Transverse colon (tissue), 4 donors: ENCODE measurements around the gene PDCL3. TPM values are rescaled to one million over a fixed set of nuclear protein-coding genes. Genes with fewer than 3 reads are reported as not detected.

Experiments used
- DNase-seq: peaks from one replicate; pipeline ENCODE4 v3.0.0-alpha.2; 2019
- H3K27ac ChIP-seq, 4 donors: fragments of 200-600 bp; sonication (generic); 2 replicates each; pipeline ENCODE4 v1.5.1; 2016 to 2018; ENCODE audit warnings: inconsistent platforms in 4 of 4
- H3K27me3 ChIP-seq: fragments of 200-600 bp; sonication (generic); 2 replicates; pipeline ENCODE4 v1.5.1; 2017; ENCODE audit warnings: inconsistent platforms
- H3K36me3 ChIP-seq, 4 donors: fragments of 200-600 bp; sonication (generic); 2 replicates each; pipeline ENCODE4 v1.5.1; 2017 to 2019; ENCODE audit warnings: inconsistent platforms in 4 of 4
- H3K4me1 ChIP-seq, 4 donors: fragments of 200-600 bp; sonication (generic); 2 replicates each; pipeline ENCODE4 v1.5.1; 2017 to 2020; ENCODE audit warnings: inconsistent platforms in 4 of 4
- H3K4me3 ChIP-seq, 4 donors: fragments of 200-600 bp; sonication (generic); 1 replicate in 1 of 4; 2 replicates in 3 of 4; pipeline versions ENCODE4 v1.5.1 to v1.6.1; 2017 to 2019; ENCODE audit warnings: inconsistent platforms in 4 of 4
- H3K9me3 ChIP-seq, 2 donors: fragments of 200-600 bp; sonication (generic); 2 replicates each; pipeline ENCODE4 v1.5.1; 2017 to 2019; ENCODE audit warnings: inconsistent platforms in 2 of 2
- CTCF ChIP-seq, 5 experiments: fragments of 200-600 bp in 3 of 5; fragments of 450-650 bp in 2 of 5; sonication (generic) in 3 of 5; IDR thresholded peaks; 1 replicate in 2 of 5; 2 replicates in 3 of 5; pipeline ENCODE4 v1.5.1; 2016 to 2017; ENCODE audit warnings: antibody characterized with exemption in 5 of 5, inconsistent platforms in 3 of 5, mild to moderate bottlenecking in 2 of 5, moderate library complexity in 1 of 5
- EP300 ChIP-seq: sonication (generic); formaldehyde crosslinking; IDR thresholded peaks from one replicate; pipeline ENCODE4 v1.6.1; 2017; ENCODE audit warnings: antibody characterized with exemption, low read depth
- POLR2A ChIP-seq: fragments of 450-650 bp; IDR thresholded peaks from one replicate; pipeline ENCODE4 v1.6.1; 2016; ENCODE audit warnings: antibody characterized with exemption, mild to moderate bottlenecking, moderate library complexity
- POLR2AphosphoS5 ChIP-seq, 3 donors: sonication (generic); formaldehyde crosslinking; IDR thresholded peaks; one replicate each; pipeline ENCODE4 v1.6.1; 2016; ENCODE audit warnings: antibody characterized with exemption in 3 of 3
- WGBS, 2 donors: methylation state at CpG; one replicate each; pipeline ENCODE4 v1.1.5; 2018; ENCODE audit warnings: low coverage in 1 of 2; 5-methylcytosine and 5-hydroxymethylcytosine counted together
- in situ Hi-C, 4 donors: fragments of 200-750 bp; cut with MboI; loops; one replicate each; pipeline versions ENCODE4 v1.15.0 to v1.15.1; 2017; ENCODE audit warnings: low sequenced_read_pairs in 3 of 4, low pct_ligation_motif_present in 1 of 4, low pct_unique_long_range_greater_than_20kb in 1 of 4
- intact Hi-C: fragments of 100-400 bp; cut with DNase I; formaldehyde crosslinking; loops from one replicate; pipeline ENCODE4 v1.15.1; 2023; ENCODE audit warnings: low total_unique reads
- total RNA-seq, 4 donors: library from RNA; depleted of rRNA; stranded (reverse); fragments of >200 nt; gene quantifications; one replicate each; pipeline ENCODE4 v1.1.0, GENCODE V29; 2016

Gene PDCL3
- total RNA-seq, 4 donors from 2014 or later, result 2.2 to 17.3 (median 15.8) TPM; not detected in 1

DNA sequence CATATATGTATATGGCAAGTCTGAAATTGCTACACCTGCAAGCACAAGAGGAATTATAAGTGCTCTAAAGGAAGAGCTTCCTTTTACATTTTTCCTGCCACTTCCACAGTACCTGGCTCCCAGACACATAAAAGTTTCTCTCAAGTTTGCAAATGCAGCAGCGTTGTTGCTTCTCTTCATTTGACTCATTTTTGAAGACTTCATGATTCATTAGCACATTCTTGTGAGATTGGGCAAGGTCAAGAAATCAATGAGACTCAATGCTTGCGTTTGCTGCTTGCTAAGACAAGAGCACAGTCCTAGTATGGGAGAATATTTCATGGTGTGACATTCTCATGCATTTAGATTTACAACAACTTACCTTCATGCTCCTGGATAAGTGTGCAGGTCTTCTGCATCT is 42.6 kb upstream of the PDCL3 start:
- Histone ChIP-seq H3K27me3 (no peaks in the 10 kb centered on the region), H3K4me1 (no peaks in the 10 kb centered on the region), H3K27ac (no peak overlapping the region), H3K36me3 (no peaks in the 10 kb centered on the region), H3K4me3 (no peak overlapping the region), H3K9me3 (no peaks in the 10 kb centered on the region)
- intact Hi-C loops, result no loop called here
- 67 to 77% methylated on average over 1 to 2 of the region's 2 CpGs for WGBS, 2 donors
- no peak for TF ChIP-seq POLR2A
- TF ChIP-seq CTCF (IDR thresholded peaks at IDR 0.05), result no peak
- TF ChIP-seq POLR2AphosphoS5 (IDR thresholded peaks at IDR 0.05), result no peak
- TF ChIP-seq EP300, result no peak
- in situ Hi-C loops, result no loop called here
- no peak for DNase-seq

- no peak overlapping the region for H3K27ac ChIP-seq
- H3K4me1 ChIP-seq, result no peaks in the 10 kb centered on the region
- H3K36me3 ChIP-seq, result no peaks in the 10 kb centered on the region
- H3K4me3 ChIP-seq, result no peak overlapping the region
- no peaks in the 10 kb centered on the region for H3K27me3 ChIP-seq
- DNase-seq, result no peak
- H3K9me3 ChIP-seq, result no peaks in the 10 kb centered on the region
- in situ Hi-C loops (no loop called here), intact Hi-C loops (no loop called here)
- TF ChIP-seq POLR2A (no peak), POLR2AphosphoS5 (IDR thresholded peaks at IDR 0.05) (no peak), CTCF (IDR thresholded peaks at IDR 0.05) (no peak), EP300 (no peak)
- WGBS, 2 donors, result 54 to 80% methylated on average over 1 of the region's 1 CpG
Observed at GRCh38 chr2:100522430-100522829, 40.4 kb upstream of the PDCL3 start.

GRCh38 chr2:100524331-100524730 is 38.5 kb upstream of the PDCL3 start:
- Histone ChIP-seq H3K27ac (no peak overlapping the region), H3K4me1 (no peaks in the 10 kb centered on the region), H3K4me3 (no peak overlapping the region), H3K9me3 (no peaks in the 10 kb centered on the region), H3K36me3 (no peaks in the 10 kb centered on the region), H3K27me3 (no peaks in the 10 kb centered on the region)
- 79% methylated on average over 2 of the region's 2 CpGs; no CpG with 5 or more reads in 1 of the 2 donors for WGBS, 2 donors
- intact Hi-C loops (no loop called here), in situ Hi-C loops (no loop called here)
- no peak for TF ChIP-seq EP300
- TF ChIP-seq POLR2A, result no peak
- no peak for TF ChIP-seq POLR2AphosphoS5 (IDR thresholded peaks at IDR 0.05)
- no peak for TF ChIP-seq CTCF (IDR thresholded peaks at IDR 0.05)
- DNase-seq, result no peak

GRCh38 chr2:100526868-100527267 is 35.9 kb upstream of the PDCL3 start:
- no peak overlapping the region for H3K4me3 ChIP-seq
- in situ Hi-C loops, result no loop called here
- intact Hi-C loops, result no loop called here
- no peaks in the 10 kb centered on the region for H3K9me3 ChIP-seq
- no peaks in the 10 kb centered on the region for H3K27me3 ChIP-seq
- no peaks in the 10 kb centered on the region for H3K4me1 ChIP-seq
- no peaks in the 10 kb centered on the region for H3K36me3 ChIP-seq
- DNase-seq, result no peak
- WGBS, 2 donors, result 0% methylated on average over 1 of the region's 1 CpG; no CpG with 5 or more reads in 1 of the 2 donors
- TF ChIP-seq POLR2AphosphoS5 (IDR thresholded peaks at IDR 0.05) (no peak), EP300 (no peak), POLR2A (no peak), CTCF (IDR thresholded peaks at IDR 0.05) (no peak)
- no peak overlapping the region for H3K27ac ChIP-seq
